ENCODE data around the gene MSX2.

Gene MSX2

GRCh38 chr5:174764309-174764708, 39.9 kb downstream of the MSX2 start:
- DNase-seq (ENCODE audit: low read depth, low spot score), result no peak
- no peak for TF ChIP-seq CTCF (IDR thresholded peaks at IDR 0.05; ENCODE audit: insufficient read depth, low read length, missing control alignments)
- H3K4me3 ChIP-seq (ENCODE audit: low read depth, low read length), result no peak overlapping the region
- CTCF ChIA-PET, result no interaction called here
- POLR2A ChIA-PET, result no interaction called here

GRCh38 chr5:174765540-174765939, 41.2 kb downstream of the MSX2 start:
- DNase-seq (ENCODE audit: low read depth, low spot score), result no peak
- ChIA-PET POLR2A (no interaction called here), CTCF (interaction anchor here (0.7 kb wide), 1 partner anchor 36 kb away, joined by 3 read pairs; no protein-coding TSS in a partner anchor)
- no peak overlapping the region for H3K4me3 ChIP-seq (ENCODE audit: low read depth, low read length)
- TF ChIP-seq CTCF (IDR thresholded peaks at IDR 0.05; ENCODE audit: insufficient read depth, low read length, missing control alignments), result no peak

GRCh38 chr5:174767670-174768069, 43.3 kb downstream of the MSX2 start:
- ChIA-PET CTCF (no interaction called here), POLR2A (no interaction called here)
- no peak overlapping the region for H3K4me3 ChIP-seq (ENCODE audit: low read depth, low read length)
- no peak for TF ChIP-seq CTCF (IDR thresholded peaks at IDR 0.05; ENCODE audit: insufficient read depth, low read length, missing control alignments)
- no peak for DNase-seq (ENCODE audit: low read depth, low spot score)

- DNase-seq (ENCODE audit: low read depth, low spot score), result no peak
- no peak for TF ChIP-seq CTCF (IDR thresholded peaks at IDR 0.05; ENCODE audit: insufficient read depth, low read length, missing control alignments)
- no peak overlapping the region for H3K4me3 ChIP-seq (ENCODE audit: low read depth, low read length)
- ChIA-PET POLR2A (no interaction called here), CTCF (no interaction called here)
Observed at GRCh38 chr5:174769005-174769404, 44.6 kb downstream of the MSX2 start.

- DNase-seq (ENCODE audit: low read depth, low spot score), result no peak
- no peak overlapping the region for H3K4me3 ChIP-seq (ENCODE audit: low read depth, low read length)
- ChIA-PET POLR2A (no interaction called here), CTCF (no interaction called here)
- TF ChIP-seq CTCF (IDR thresholded peaks at IDR 0.05; ENCODE audit: insufficient read depth, low read length, missing control alignments), result no peak
Observed at GRCh38 chr5:174773371-174773770, 49.0 kb downstream of the MSX2 start.

GRCh38 chr5:174775081-174775480, 50.7 kb downstream of the MSX2 start:
- ChIA-PET POLR2A (no interaction called here), CTCF (interaction anchor here (1.1 to 1.3 kb wide), 2 partner anchors 17 to 355 kb away, joined by 3 to 5 read pairs; no protein-coding TSS in a partner anchor)
- TF ChIP-seq CTCF (IDR thresholded peaks at IDR 0.05; ENCODE audit: insufficient read depth, low read length, missing control alignments), result no peak
- no peak for DNase-seq (ENCODE audit: low read depth, low spot score)
- no peak overlapping the region for H3K4me3 ChIP-seq (ENCODE audit: low read depth, low read length)
